ENCODE measurements around the gene NDUFA8.

Gene NDUFA8

GRCh38 chr9:122184551-122184950, 25.0 kb upstream of the NDUFA8 start:
- DNase-seq (ENCODE audit: low read depth in 2 of 2): no peak

- DNase-seq (ENCODE audit: low read depth in 2 of 2): no peak
These were observed 23.9 kb upstream of the NDUFA8 start for GRCh38 chr9:122183501-122183900.

GRCh38 chr9:122180633-122181032, 21.1 kb upstream of the NDUFA8 start:
- DNase-seq (ENCODE audit: low read depth in 2 of 2): no peak

GRCh38 chr9:122179690-122180074, 20.1 kb upstream of the NDUFA8 start:
- DNase-seq (ENCODE audit: low read depth in 2 of 2): no peak

GRCh38 chr9:122179054-122179689, 19.6 kb upstream of the NDUFA8 start:
- no peak for DNase-seq (ENCODE audit: low read depth in 2 of 2)

GRCh38 chr9:122176916-122177315, 17.3 kb upstream of the NDUFA8 start:
- no peak for DNase-seq (ENCODE audit: low read depth in 2 of 2)

- no peak for DNase-seq (ENCODE audit: low read depth in 2 of 2)
These were observed 14.1 kb upstream of the NDUFA8 start for GRCh38 chr9:122173670-122174069.

- no peak for DNase-seq (ENCODE audit: low read depth in 2 of 2)
These were observed 12.6 kb upstream of the NDUFA8 start for GRCh38 chr9:122172131-122172530.

GRCh38 chr9:122168356-122168755, 8.8 kb upstream of the NDUFA8 start:
- no peak for DNase-seq (ENCODE audit: low read depth in 2 of 2)

GRCh38 chr9:122164286-122164685, 4.7 kb upstream of the NDUFA8 start:
- no peak for DNase-seq (ENCODE audit: low read depth in 2 of 2)

GRCh38 chr9:122162415-122162814, 2.8 kb upstream of the NDUFA8 start:
- no peak for DNase-seq (ENCODE audit: low read depth in 2 of 2)

GRCh38 chr9:122159925-122160246, 307 bp upstream of the NDUFA8 start:
- no peak for DNase-seq (ENCODE audit: low read depth in 2 of 2)

- DNase-seq (ENCODE audit: low read depth in 2 of 2): peak in 1 of 2 experiments; percentile 6
These were observed 1.4 kb downstream of the NDUFA8 start for GRCh38 chr9:122158202-122158601.

- no peak for DNase-seq (ENCODE audit: low read depth in 2 of 2)
These were observed 3.8 kb downstream of the NDUFA8 start for GRCh38 chr9:122155796-122156195.

- DNase-seq (ENCODE audit: low read depth in 2 of 2): no peak
These were observed 8.2 kb downstream of the NDUFA8 start for GRCh38 chr9:122151267-122151828.

GRCh38 chr9:122145592-122145863, 14.1 kb downstream of the NDUFA8 start:
- no peak for DNase-seq (ENCODE audit: low read depth in 2 of 2)

GRCh38 chr9:122144836-122145591, 14.6 kb downstream of the NDUFA8 start:
- DNase-seq (ENCODE audit: low read depth in 2 of 2): no peak

- DNase-seq (ENCODE audit: low read depth in 2 of 2): no peak
These were observed 15.6 kb downstream of the NDUFA8 start for GRCh38 chr9:122143876-122144405.

- DNase-seq (ENCODE audit: low read depth in 2 of 2): no peak
These were observed 16.3 kb downstream of the NDUFA8 start for GRCh38 chr9:122143296-122143695.

- no peak for DNase-seq (ENCODE audit: low read depth in 2 of 2)
These were observed 17.9 kb downstream of the NDUFA8 start for GRCh38 chr9:122141671-122142070.

GRCh38 chr9:122140368-122141193, 19.0 kb downstream of the NDUFA8 start:
- no peak for DNase-seq (ENCODE audit: low read depth in 2 of 2)

- no peak for DNase-seq (ENCODE audit: low read depth in 2 of 2)
These were observed 20.9 kb downstream of the NDUFA8 start for GRCh38 chr9:122138560-122139268.

Data from stimulated activated CD4-positive, alpha-beta T cell treated with anti-CD3 and anti-CD28 coated beads, Interleukin-12 subunit alpha, Interleukin-12 subunit beta, amount 100 ng/mL, for 24 hours (primary cell).